Fibroblast of villous mesenchyme (primary cell): ENCODE results near the gene PTDSS2. TPM values are rescaled to one million over a fixed set of nuclear protein-coding genes. Genes with fewer than 3 reads are reported as not detected.
A peak's percentile ranks its signal among the peaks of the same experiment; 100 is the strongest.

Experiments
- DNase-seq: peaks from one replicate; pipeline ENCODE4 v3.0.0-alpha.2; 2010; ENCODE audit warnings: low read depth
- H3K4me3 ChIP-seq: 2 replicates; pipeline ENCODE4 v1.5.1; 2011; ENCODE audit warnings: low read depth, mild to moderate bottlenecking, low read length
- CTCF ChIP-seq: IDR thresholded peaks from 2 replicates; pipeline ENCODE4 v1.5.1; 2012; ENCODE audit warnings: low read depth, mild to moderate bottlenecking, low read length; ENCODE audit not compliant: insufficient read depth
- total RNA-seq: library from RNA; depleted of rRNA; stranded (reverse); fragments of >200 nt; gene quantifications from 2 replicates; pipeline ENCODE4 v1.2.3, GENCODE V29; 2012

PTDSS2 gene
- total RNA-seq, 1 donor = 31.5 TPM

DNA sequence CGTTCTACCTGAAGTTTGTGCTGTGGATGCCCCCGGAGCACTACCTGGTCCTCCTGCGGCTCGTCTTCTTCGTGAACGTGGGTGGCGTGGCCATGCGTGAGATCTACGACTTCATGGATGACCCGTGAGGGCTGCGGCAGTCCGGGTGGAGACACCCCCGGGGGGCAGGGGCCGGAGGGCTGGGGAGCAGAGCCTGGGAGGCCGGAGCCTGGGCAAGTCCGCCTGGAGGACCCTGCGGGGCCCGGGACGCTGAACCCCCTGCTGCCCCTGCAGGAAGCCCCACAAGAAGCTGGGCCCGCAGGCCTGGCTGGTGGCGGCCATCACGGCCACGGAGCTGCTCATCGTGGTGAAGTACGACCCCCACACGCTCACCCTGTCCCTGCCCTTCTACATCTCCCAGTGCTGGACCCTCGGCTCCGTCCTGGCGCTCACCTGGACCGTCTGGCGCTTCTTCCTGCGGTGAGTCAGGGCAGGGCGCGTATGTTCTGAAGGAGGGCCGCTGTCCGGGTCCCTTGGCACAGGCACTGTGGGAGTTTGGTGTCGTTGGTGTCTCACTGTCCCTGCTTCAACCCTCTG is 39.6 kb downstream of the PTDSS2 start:
- no peak for TF ChIP-seq CTCF
- DNase-seq = no peak
- no peak overlapping the region for H3K4me3 ChIP-seq

DNA sequence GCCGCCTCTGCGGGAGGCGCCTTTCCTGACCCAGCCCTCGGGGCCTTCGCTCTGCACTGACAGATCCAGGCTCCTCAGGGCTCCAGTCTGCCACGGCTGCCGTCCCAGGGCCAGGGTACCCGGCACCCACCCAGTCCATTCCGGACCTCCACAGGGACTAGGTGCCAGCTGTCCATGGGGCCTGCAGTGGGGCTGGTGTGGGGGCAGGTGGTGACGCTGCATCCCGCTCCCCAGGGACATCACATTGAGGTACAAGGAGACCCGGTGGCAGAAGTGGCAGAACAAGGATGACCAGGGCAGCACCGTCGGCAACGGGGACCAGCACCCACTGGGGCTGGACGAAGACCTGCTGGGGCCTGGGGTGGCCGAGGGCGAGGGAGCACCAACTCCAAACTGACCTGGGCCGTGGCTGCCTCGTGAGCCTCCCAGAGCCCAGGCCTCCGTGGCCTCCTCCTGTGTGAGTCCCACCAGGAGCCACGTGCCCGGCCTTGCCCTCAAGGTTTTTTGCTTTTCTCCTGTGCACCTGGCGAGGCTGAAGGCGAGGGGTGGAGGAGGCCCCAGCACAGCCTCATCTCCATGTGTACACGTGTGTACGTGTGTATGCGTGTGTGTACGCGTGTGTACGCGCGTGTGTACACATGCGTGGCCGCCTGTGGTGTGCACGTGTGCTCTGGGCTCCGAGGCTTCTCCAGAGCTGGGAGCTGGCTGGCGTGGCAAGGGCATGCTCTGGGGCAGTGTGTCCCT is 40.3 kb downstream of the PTDSS2 start:
- TF ChIP-seq CTCF = no peak
- no peak overlapping the region for H3K4me3 ChIP-seq
- DNase-seq = no peak

DNA sequence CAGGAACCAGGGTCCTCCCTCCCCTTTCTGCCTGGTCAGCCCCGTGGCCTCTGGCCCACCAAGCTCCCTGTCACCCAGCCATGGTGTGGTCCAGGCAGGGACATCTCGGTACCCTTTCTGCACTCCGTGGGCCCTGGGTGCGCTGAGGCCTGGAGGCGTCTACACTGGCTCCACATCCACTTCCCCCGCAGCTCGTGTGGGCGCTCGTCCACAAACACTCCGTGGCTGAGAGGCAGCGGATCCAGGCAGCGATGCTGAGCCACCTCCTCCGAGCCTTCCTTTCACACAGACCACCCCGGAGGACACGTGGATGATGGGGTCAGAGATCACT is 40.8 kb downstream of the PTDSS2 start:
- no peak for DNase-seq
- no peak for TF ChIP-seq CTCF

GRCh38 chr11:491358-491757 is 41.3 kb downstream of the PTDSS2 start:
- no peak for DNase-seq
- no peak overlapping the region for H3K4me3 ChIP-seq
- no peak for TF ChIP-seq CTCF

More for the DNA sequence above, 40.8 kb downstream of the PTDSS2 start:
- no peak overlapping the region for H3K4me3 ChIP-seq

DNA sequence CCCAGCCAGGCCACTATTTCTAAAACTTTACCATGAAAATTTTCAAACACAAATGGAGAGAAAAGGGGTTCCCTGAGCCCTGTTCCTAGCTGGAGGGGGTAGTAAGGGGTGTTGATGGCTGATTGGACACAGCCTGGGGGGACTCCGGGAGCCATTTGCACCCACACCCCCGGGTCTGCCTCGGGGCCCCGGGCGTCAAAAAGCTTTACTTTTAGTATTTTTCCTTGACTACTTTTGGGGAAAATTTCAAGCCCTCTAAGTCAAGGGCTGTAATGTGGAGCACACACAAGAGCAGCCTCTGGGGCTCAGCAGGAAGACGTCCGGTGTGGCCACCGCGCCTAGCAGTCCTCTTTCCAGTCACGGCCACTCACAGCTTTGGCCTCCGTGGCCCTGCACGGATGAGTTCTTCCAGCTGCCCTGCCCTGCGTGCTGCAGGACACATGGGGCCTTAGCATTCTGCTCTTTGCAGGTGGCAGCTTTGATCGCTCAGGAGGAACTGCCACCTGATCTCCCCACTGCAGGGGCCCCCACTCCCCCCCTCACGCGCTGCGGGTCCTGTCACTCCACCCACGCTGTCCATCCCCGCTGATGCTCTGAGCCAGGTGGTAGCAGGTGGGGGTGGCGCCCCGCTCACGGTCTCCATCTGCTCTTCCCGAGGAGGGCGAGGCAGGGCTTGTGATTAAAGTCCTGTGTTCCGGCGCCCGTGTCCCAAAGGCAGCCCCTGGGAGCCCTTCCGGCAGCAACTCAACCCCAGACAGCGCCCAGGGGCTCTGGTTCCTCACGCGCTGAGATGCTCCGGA is 42.5 kb downstream of the PTDSS2 start:
- no peak overlapping the region for H3K4me3 ChIP-seq
- no peak for TF ChIP-seq CTCF
- DNase-seq = no peak

DNA sequence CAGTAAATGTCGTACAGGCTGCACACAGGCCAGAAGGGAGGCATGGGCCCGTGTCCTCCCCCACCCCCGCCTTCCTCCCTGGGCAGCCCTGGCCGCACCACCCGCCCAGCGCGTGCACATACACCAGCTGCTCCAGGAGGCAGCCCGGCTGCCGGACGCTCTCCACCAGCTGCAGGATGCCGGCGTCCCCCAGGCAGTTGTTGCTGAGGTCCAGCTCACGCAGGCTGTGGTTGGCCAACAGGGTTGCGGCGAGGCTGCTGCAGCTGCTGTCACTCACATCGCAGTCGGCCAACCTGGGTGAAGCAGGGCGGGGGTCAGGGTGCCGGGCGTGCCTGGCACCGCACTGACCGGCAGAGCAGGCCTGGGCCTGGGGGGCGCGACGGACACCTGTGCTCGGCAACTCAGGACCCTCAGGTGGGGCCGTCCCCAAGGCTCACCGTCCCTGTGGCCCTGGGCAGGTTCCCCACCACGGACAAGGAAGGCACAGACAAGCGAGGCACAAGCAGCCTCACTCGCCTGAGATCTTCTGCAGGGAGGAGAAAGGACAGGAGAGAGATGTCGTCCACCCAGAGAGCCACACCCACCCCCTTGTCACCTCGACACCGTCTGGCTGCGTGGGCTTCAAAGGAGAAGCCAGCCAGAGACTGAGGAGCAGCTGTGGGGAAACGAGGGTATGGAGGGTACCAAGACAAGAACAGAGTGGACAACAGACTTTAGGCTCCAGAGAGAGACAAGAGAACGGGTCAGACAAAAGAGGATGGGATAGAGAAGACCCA is 44.9 kb downstream of the PTDSS2 start:
- DNase-seq = peak; percentile 25
- H3K4me3 ChIP-seq = no peak overlapping the region
- TF ChIP-seq CTCF = no peak
